HepG2 (cell line): ENCODE data around the gene IMPDH2. TPM values are rescaled to one million over a fixed set of nuclear protein-coding genes. Genes with fewer than 3 reads are reported as not detected.

Experiments
- ARNTL ChIP-seq: sonication (generic); formaldehyde crosslinking; IDR thresholded peaks from 2 replicates; pipeline ENCODE4 v1.4.0; 2020; ENCODE audit warnings: mild to moderate bottlenecking, missing genetic modification reagents
- BCL6 ChIP-seq: IDR thresholded peaks from 2 replicates; pipeline ENCODE4 v1.6.1; 2016; ENCODE audit warnings: missing genetic modification reagents, missing compliant biosample characterization
- BRCA1 ChIP-seq: sonication (generic); formaldehyde crosslinking; IDR thresholded peaks from 2 replicates; pipeline ENCODE4 v1.4.0; 2020; ENCODE audit warnings: missing genetic modification reagents
- CBX2 ChIP-seq, 2 experiments: fragments of 200-600 bp in 1 of 2; sonication (generic); formaldehyde crosslinking in 1 of 2; IDR thresholded peaks; 2 replicates each; pipeline versions ENCODE4 v1.7.0 to v1.8.1; 2018 to 2022; ENCODE audit warnings: low read depth in 2 of 2, low read length in 1 of 2, mild to moderate bottlenecking in 1 of 2, missing genetic modification reagents in 1 of 2
- ETV5 ChIP-seq: IDR thresholded peaks from 2 replicates; pipeline ENCODE4 v1.6.1; 2018; ENCODE audit warnings: missing biosample characterization, missing genetic modification reagents, inconsistent platforms, borderline replicate concordance
- GATAD2A ChIP-seq: IDR thresholded peaks from 2 replicates; pipeline ENCODE4 v1.6.1; 2016
- KAT8 ChIP-seq: IDR thresholded peaks from 2 replicates; pipeline ENCODE4 v1.6.1; 2016; ENCODE audit warnings: missing genetic modification reagents, missing compliant biosample characterization
- KLF16 ChIP-seq, 2 experiments: sonication (generic) in 1 of 2; formaldehyde crosslinking in 1 of 2; IDR thresholded peaks; 2 replicates each; pipeline versions ENCODE4 v1.6.1 to v1.8.0; 2016 to 2023; ENCODE audit warnings: missing genetic modification reagents in 2 of 2, missing compliant biosample characterization in 1 of 2
- MED1 ChIP-seq: sonication (generic); formaldehyde crosslinking; IDR thresholded peaks from 2 replicates; pipeline ENCODE4 v1.4.0; 2020; ENCODE audit warnings: missing genetic modification reagents
- MTA1 ChIP-seq: sonication (generic); formaldehyde crosslinking; IDR thresholded peaks from 2 replicates; pipeline ENCODE4 v1.4.0; 2020; ENCODE audit warnings: missing genetic modification reagents, mild to moderate bottlenecking, borderline replicate concordance
- POGZ ChIP-seq: sonication (generic); formaldehyde crosslinking; IDR thresholded peaks from 2 replicates; pipeline ENCODE4 v1.4.0; 2020; ENCODE audit warnings: mild to moderate bottlenecking, missing genetic modification reagents
- SAFB2 ChIP-seq: sonication (generic); formaldehyde crosslinking; IDR thresholded peaks from 2 replicates; pipeline ENCODE4 v1.5.1; 2020; ENCODE audit warnings: missing genetic modification reagents, low read depth, mild to moderate bottlenecking, borderline replicate concordance
- SIN3B ChIP-seq: fragments of 150-350 bp; IDR thresholded peaks from 2 replicates; pipeline ENCODE4 v1.6.1; 2014; ENCODE audit warnings: low read length
- SIX4 ChIP-seq: sonication (generic); formaldehyde crosslinking; IDR thresholded peaks from 2 replicates; pipeline ENCODE4 v1.4.0; 2020; ENCODE audit warnings: missing genetic modification reagents
- TSC22D2 ChIP-seq: sonication (generic); formaldehyde crosslinking; IDR thresholded peaks from 2 replicates; pipeline ENCODE4 v1.5.1; 2020; ENCODE audit warnings: missing genetic modification reagents, mild to moderate bottlenecking, borderline replicate concordance
- ZBTB21 ChIP-seq: sonication (generic); formaldehyde crosslinking; IDR thresholded peaks from 2 replicates; pipeline ENCODE4 v1.4.0; 2020; ENCODE audit warnings: missing genetic modification reagents
- ZBTB34 ChIP-seq: sonication (generic); formaldehyde crosslinking; IDR thresholded peaks from 2 replicates; pipeline ENCODE4 v1.8.0; 2022; ENCODE audit warnings: mild to moderate bottlenecking, missing genetic modification reagents
- ZBTB7B ChIP-seq: sonication (generic); formaldehyde crosslinking; IDR thresholded peaks from 2 replicates; pipeline ENCODE4 v1.4.0; 2020; ENCODE audit warnings: missing genetic modification reagents
- ZFP1 ChIP-seq: IDR thresholded peaks from 2 replicates; pipeline ENCODE4 v1.6.1; 2016
- ZNF350 ChIP-seq: sonication (generic); formaldehyde crosslinking; IDR thresholded peaks from 2 replicates; pipeline ENCODE4 v1.4.0; 2020; ENCODE audit warnings: mild to moderate bottlenecking, low read depth, missing genetic modification reagents, borderline replicate concordance
- ZNF598 ChIP-seq: sonication (generic); formaldehyde crosslinking; IDR thresholded peaks from 2 replicates; pipeline ENCODE4 v1.5.1; 2020; ENCODE audit warnings: mild to moderate bottlenecking, missing genetic modification reagents, borderline replicate concordance
- polyA plus RNA-seq, 8 experiments: library from polyadenylated mRNA; depleted of rRNA in 3 of 8; stranded (reverse) in 7 of 8; unstranded in 1 of 8; fragments of >200 nt; fragmentation: Illumina TruSeq in 4 of 8; extraction: Trizol in 4 of 8; gene quantifications; 2 replicates each; pipeline versions ENCODE4 v1.2.1 to v1.2.3, GENCODE V29; 2011 to 2016; ENCODE audit warnings: low read depth in 4 of 8, missing spikeins in 1 of 8, mixed read lengths in 1 of 8; ENCODE audit not compliant: insufficient read depth in 1 of 8
- total RNA-seq, 5 experiments: library from RNA; depleted of rRNA; stranded (reverse); fragments of >200 nt; fragmentation: Illumina TruSeq; extraction: Trizol; gene quantifications; 2 replicates each; pipeline ENCODE4 v1.2.3, GENCODE V29; 2016; ENCODE audit warnings: low read depth in 1 of 5
- TF ChIP-seq, protein P1 (sequence below): sonication (generic); formaldehyde crosslinking; IDR thresholded peaks from 2 replicates; pipeline ENCODE4 v1.8.1; 2023; ENCODE audit warnings: missing genetic modification reagents, inconsistent platforms, borderline replicate concordance
- TF ChIP-seq, protein P2 (sequence below): sonication (generic); formaldehyde crosslinking; IDR thresholded peaks from 2 replicates; pipeline ENCODE4 v1.5.0; 2020; ENCODE audit warnings: missing genetic modification reagents, mild to moderate bottlenecking, borderline replicate concordance
- TF ChIP-seq, protein P3 (sequence below): sonication (generic); IDR thresholded peaks from 2 replicates; pipeline ENCODE4 v1.6.1; 2016; ENCODE audit warnings: low read depth, borderline replicate concordance
- TF ChIP-seq, protein P4 (sequence below): sonication (generic); formaldehyde crosslinking; IDR thresholded peaks from 2 replicates; pipeline ENCODE4 v1.8.1; 2023; ENCODE audit warnings: mild to moderate bottlenecking, missing genetic modification reagents, borderline replicate concordance

IMPDH2 gene
- total and polyA plus RNA-seq, 2 of the 13 experiments (the other 11 are each of a cell fraction or from before 2014, with no cell fraction given) = 248 to 260 TPM

DNA sequence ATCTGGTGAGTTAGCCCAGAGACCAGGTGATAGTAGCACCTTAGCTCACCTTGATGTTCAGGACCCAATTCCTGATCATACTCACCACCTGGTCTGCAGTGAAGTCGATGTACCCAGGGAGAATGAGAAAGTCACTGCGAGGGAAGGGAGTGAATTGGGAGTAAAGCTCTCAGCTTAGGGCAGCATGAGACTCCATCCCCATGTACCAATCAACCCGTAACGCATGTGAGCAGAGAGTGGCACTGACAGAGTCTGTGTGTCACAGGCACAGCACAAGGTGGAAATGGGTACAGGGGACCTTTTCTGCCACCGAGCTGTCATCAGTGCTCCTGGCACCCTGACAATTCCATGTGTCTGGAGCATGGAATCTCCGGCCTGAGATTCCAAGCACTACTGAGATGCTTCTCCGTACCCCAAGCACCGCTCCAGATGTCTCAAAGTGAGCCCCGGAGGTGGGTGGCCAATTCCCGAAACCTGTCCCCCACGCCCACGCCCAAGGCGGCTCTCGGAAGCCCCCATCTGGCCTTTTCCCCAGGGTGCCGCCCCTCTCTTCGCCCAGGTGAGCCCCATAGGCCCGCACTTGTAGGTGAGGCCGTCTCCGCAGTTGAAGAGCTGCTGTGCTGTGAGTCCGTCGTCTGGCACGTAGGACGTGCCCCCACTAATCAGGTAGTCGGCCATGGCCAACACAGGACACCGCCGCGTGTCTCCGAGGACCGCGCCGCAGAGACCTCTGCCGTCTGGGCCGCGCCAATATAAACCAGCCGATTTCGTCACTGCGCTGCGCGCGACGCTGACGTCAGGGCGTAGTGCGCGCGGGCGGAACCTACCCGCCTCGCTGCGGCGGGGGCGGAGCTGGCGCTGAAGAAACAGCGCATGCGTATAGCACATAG is at the start of gene IMPDH2 (continued):
- peak; percentile 79; the same call in 1 of the 2 replicates for TF ChIP-seq MTA1
- TF ChIP-seq ZNF598 = peak; percentile 88; the same call in 1 of the 2 replicates
- TF ChIP-seq, protein P1, sequence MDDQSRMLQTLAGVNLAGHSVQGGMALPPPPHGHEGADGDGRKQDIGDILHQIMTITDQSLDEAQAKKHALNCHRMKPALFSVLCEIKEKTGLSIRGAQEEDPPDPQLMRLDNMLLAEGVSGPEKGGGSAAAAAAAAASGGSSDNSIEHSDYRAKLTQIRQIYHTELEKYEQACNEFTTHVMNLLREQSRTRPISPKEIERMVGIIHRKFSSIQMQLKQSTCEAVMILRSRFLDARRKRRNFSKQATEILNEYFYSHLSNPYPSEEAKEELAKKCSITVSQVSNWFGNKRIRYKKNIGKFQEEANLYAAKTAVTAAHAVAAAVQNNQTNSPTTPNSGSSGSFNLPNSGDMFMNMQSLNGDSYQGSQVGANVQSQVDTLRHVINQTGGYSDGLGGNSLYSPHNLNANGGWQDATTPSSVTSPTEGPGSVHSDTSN = peak; percentile 82
- peak; percentile 42; the same call in 1 of the 2 replicates for TF ChIP-seq ZBTB34
- peak; percentile 64; the same call in 1 of the 2 replicates for TF ChIP-seq ZFP1 (CRISPR knock-in tag)
- peak; percentile 93; the same call in 1 of the 2 replicates for TF ChIP-seq ZNF350 (CRISPR knock-in tag)
- TF ChIP-seq SAFB2 (CRISPR knock-in tag) = peak; percentile 99
- TF ChIP-seq SIX4 = peak; percentile 76; the same call in 1 of the 2 replicates
- TF ChIP-seq, protein P2, sequence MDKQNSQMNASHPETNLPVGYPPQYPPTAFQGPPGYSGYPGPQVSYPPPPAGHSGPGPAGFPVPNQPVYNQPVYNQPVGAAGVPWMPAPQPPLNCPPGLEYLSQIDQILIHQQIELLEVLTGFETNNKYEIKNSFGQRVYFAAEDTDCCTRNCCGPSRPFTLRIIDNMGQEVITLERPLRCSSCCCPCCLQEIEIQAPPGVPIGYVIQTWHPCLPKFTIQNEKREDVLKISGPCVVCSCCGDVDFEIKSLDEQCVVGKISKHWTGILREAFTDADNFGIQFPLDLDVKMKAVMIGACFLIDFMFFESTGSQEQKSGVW (CRISPR knock-in tag) = no peak
- TF ChIP-seq, protein P3, sequence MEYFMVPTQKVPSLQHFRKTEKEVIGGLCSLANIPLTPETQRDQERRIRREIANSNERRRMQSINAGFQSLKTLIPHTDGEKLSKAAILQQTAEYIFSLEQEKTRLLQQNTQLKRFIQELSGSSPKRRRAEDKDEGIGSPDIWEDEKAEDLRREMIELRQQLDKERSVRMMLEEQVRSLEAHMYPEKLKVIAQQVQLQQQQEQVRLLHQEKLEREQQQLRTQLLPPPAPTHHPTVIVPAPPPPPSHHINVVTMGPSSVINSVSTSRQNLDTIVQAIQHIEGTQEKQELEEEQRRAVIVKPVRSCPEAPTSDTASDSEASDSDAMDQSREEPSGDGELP = peak; percentile 43; the same call in 1 of the 2 replicates
- peak; percentile 86 for TF ChIP-seq ZBTB7B (CRISPR knock-in tag)
- TF ChIP-seq ZBTB21 (CRISPR knock-in tag) = peak; percentile 79
- peak; percentile 72 for TF ChIP-seq ETV5 (CRISPR knock-in tag)
- no peak for TF ChIP-seq CBX2 (IDR thresholded peaks at IDR 0.05; ENCODE audit: low read depth, low read length)
- TF ChIP-seq CBX2 (CRISPR knock-in tag; IDR thresholded peaks at IDR 0.05; ENCODE audit: low read depth) = no peak
- TF ChIP-seq TSC22D2 (CRISPR knock-in tag) = peak; percentile 98; the same call in 1 of the 2 replicates
- 0 out of 2 replicates have a peak, but pooled peaks have one; percentile 28 for TF ChIP-seq SIN3B
- TF ChIP-seq KLF16 (CRISPR knock-in tag; IDR thresholded peaks at IDR 0.05) = peak in 1 of 2 experiments; percentile 93; a peak in 2 of 4 replicates
- TF ChIP-seq GATAD2A (CRISPR knock-in tag) = peak; percentile 68
- peak; percentile 94 for TF ChIP-seq KAT8
- TF ChIP-seq MED1 (CRISPR knock-in tag) = peak; percentile 86
- TF ChIP-seq BRCA1 (CRISPR knock-in tag) = peak; percentile 83; the same call in 1 of the 2 replicates
- TF ChIP-seq ARNTL (CRISPR knock-in tag) = peak; percentile 48; the same call in 1 of the 2 replicates
- TF ChIP-seq POGZ (CRISPR knock-in tag) = peak; percentile 85
- TF ChIP-seq BCL6 (CRISPR knock-in tag) = peak; percentile 65
- TF ChIP-seq, protein P4, sequence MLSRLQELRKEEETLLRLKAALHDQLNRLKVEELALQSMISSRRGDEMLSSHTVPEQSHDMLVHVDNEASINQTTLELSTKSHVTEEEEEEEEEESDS (CRISPR knock-in tag) = no peak
